Sciatic nerve (tissue), 2 donors: ENCODE results near the gene SIRT4. TPM values are rescaled to one million over a fixed set of nuclear protein-coding genes. Genes with fewer than 3 reads are reported as not detected.

ENCODE experiments used
- ATAC-seq: fragments of 200-7000 bp; cut with Tn5 transposase; one replicate; pipeline ENCODE4 v1.9.1; 2020; ENCODE audit warnings: mild to moderate bottlenecking, moderate library complexity
- DNase-seq: peaks from one replicate; pipeline ENCODE4 v3.0.0-alpha.2; 2020; ENCODE audit warnings: low spot score
- intact Hi-C: fragments of 100-400 bp; cut with DNase I; formaldehyde crosslinking; loops from one replicate; pipeline ENCODE4 v1.14.2; 2022
- total RNA-seq: library from RNA; stranded (reverse); fragmentation: NEBNext Ultra II Directional; extraction: Animal tissue kit (Norgen Biotek cat#: 25700); gene quantifications from one replicate; pipeline ENCODE4 v1.2.1, GENCODE V29; 2021
- donor health status: DM: no; HTN: no; CAD: no.
- donor health status: DM: no; HTN: no; CAD: no.

SIRT4 gene
- total RNA-seq, 1 donor from 2014 or later = 0.76 TPM

DNA sequence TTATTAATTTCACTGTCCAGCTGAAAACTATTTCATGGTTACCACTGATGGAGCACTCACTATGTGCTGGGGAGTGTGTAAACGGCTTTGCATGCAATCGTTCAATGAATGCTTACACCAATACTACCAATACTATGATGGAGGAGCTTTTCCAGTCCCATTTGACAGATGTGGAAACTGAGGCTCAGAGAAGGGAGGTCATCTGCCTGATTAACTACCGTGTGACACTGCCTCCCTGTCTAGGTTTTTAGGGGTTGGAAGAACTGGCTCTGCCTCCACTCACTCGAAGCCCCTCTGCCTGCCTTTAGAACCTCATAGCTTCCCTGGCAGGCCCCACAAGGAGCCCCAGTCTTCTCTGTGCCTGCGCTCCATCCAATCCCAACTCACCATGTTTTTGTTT, 55.0 kb downstream of the SIRT4 start:
- intact Hi-C loops = loop anchor here (5.0 kb wide), 1 partner anchor 75 kb away; no protein-coding TSS in a partner anchor
- no peak for ATAC-seq
- DNase-seq = no peak

DNA sequence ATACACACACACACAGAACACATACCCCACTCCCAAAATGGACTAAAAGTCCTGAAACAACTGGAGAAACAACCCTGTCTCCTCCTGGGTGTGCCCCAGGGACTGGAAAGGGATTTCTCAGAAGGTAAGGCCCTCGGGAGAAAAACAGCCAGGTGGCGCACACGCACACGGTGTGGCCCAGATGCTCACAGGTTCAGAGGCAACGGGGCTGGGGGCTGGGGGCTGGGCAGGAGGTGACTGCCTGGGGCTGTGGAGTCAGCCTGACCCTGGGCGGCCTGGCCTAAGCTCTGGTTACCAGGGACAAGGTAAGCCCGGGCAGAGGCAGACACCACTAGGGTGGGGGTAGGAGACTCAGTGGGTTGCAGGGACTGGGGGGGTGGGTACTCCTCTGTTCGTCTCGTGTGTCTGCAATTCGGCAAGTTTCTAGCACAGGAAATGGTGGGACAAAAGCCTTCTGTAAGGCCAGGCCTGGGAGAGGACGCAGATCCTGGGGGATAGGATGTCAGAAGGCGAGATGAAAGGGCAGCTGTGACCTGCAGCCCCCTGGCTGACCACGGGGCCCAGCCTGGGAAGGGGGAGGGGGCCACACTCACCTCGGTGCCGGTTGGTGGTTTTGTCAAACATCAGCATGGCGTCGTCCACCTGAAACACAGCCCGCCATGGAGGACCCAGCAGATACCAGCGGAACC, 56.4 kb downstream of the SIRT4 start:
- DNase-seq (no peak), ATAC-seq (no peak)
- intact Hi-C loops = loop anchor here (5.0 kb wide), 1 partner anchor 74 kb away; no protein-coding TSS in a partner anchor

DNA sequence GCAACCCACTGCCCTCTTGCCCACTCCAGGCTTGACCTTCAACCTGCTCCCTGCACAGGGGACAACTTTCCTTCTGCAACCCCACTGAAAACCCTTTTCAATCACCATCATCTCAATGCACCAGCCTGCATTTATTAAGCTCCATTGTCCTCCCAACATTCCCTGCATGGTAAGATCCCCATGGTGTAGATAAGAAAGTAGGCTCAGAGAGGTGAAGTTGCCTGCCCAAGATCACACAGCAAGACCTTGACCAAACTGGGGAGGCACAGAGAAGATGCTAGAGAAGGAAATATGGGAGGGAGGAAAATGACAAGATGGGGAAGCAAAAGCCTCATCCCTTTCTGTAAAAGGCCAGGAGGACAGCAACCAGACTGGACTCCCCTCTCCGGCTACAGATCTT, 57.0 kb downstream of the SIRT4 start:
- intact Hi-C loops = loop anchor here (5.0 kb wide), 1 partner anchor 73 kb away; no protein-coding TSS in a partner anchor
- ATAC-seq = no peak
- DNase-seq = no peak

DNA sequence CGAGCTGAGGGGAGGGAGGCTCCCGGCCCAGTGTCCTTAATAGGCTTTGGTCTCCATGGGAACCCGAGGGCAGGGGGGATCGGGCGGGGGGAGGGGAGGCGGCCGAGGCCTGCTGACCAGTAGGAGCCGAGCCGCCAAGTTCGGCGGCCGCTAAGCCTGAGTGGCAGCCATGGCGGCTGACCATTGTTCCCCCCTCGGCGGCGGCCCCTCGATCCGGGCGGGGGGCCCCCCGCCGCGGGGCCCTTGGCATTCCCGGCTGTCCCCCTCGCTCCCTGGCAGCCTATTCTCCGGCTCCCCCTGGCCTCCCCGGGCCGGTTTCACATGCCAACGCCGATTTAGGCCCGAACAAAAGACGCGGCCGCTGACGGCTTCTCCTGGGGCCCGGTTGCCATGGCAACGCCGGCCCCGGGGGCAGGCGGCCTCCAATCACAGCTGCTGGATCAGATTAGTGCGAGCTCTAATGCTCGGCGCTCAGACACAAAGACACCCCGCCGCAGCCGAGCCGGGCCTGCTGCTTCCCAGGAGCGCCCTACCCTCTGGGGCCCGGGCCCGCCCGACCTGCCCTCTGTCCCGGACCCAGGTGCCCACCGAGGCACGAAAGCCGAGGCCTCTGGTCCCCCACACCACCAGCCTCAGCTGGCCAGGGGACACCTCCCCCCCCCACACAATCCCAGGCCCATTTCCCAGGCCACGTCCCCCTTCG, 59.5 kb downstream of the SIRT4 start:
- peak; percentile 82 for DNase-seq
- intact Hi-C loops = no loop called here
- ATAC-seq = peak; percentile 86

Other genes starting within 250 kb of the SIRT4 start
- gene RAB35, start 185.6 kb upstream of the SIRT4 start, total RNA-seq = 52.2 TPM
- 82.6 TPM for gene GCN1, start 107.6 kb upstream of the SIRT4 start, total RNA-seq
- 760 TPM for gene RPLP0, start 101.2 kb upstream of the SIRT4 start, total RNA-seq
- gene PXN, start 36.6 kb upstream of the SIRT4 start, total RNA-seq = 183 TPM
- 15,390 TPM for gene RNU4-2, start 10.4 kb upstream of the SIRT4 start, total RNA-seq
- 1,748 TPM for gene RNU4-1, start 9.1 kb upstream of the SIRT4 start, total RNA-seq
- not detected for gene PLA2G1B, start 25.5 kb downstream of the SIRT4 start, total RNA-seq
- 2.2 TPM for gene MSI1, start 66.8 kb downstream of the SIRT4 start, total RNA-seq
- gene COX6A1, start 135.8 kb downstream of the SIRT4 start, total RNA-seq = 165 TPM
- gene TRIAP1, start 144.1 kb downstream of the SIRT4 start, total RNA-seq = 12.9 TPM
- 26.6 TPM for gene GATC, start 144.1 kb downstream of the SIRT4 start, total RNA-seq
- 99.2 TPM for gene SRSF9, start 167.4 kb downstream of the SIRT4 start, total RNA-seq
- gene DYNLL1, start 193.8 kb downstream of the SIRT4 start, total RNA-seq = 431 TPM
- 26.4 TPM for gene COQ5, start 226.8 kb downstream of the SIRT4 start, total RNA-seq
- gene RNF10, start 232.0 kb downstream of the SIRT4 start, total RNA-seq = 331 TPM